ENCODE data around the gene KAT8.
"Not testable (repeated sequence)": the region's sequence is repeated elsewhere in the genome, so short reads cannot be mapped to it uniquely, and the experiment has no call there.

The KAT8 gene

GRCh38 chr16:31147574-31147973, 30.1 kb downstream of the KAT8 start:
- Histone ChIP-seq H3K9ac (ENCODE audit: low read length) (no peak overlapping the region), H3K4me3 (ENCODE audit: low read length) (no peak overlapping the region), H3K4me1 (ENCODE audit: control insufficient read depth, insufficient read depth, low read length) (peaks cover 3% of the 10 kb centered on the region), H3K9me3 (ENCODE audit: control insufficient read depth, low read length) (no peaks in the 10 kb centered on the region), H3K27me3 (replicated peaks; ENCODE audit: control insufficient read depth, insufficient read depth, low read length) (peaks cover 36% of the 10 kb centered on the region), H3K36me3 (ENCODE audit: control insufficient read depth, insufficient read depth, low read length, severe bottlenecking) (no peaks in the 10 kb centered on the region)
- DNase-seq (ENCODE audit: low read depth), result no peak

GRCh38 chr16:31148281-31148728, 30.8 kb downstream of the KAT8 start:
- DNase-seq (ENCODE audit: low read depth), result no peak
- Histone ChIP-seq H3K9ac (ENCODE audit: low read length) (no peak overlapping the region), H3K4me1 (ENCODE audit: control insufficient read depth, insufficient read depth, low read length) (no peaks in the 10 kb centered on the region), H3K9me3 (ENCODE audit: control insufficient read depth, low read length) (no peaks in the 10 kb centered on the region), H3K27me3 (replicated peaks; ENCODE audit: control insufficient read depth, insufficient read depth, low read length) (peaks cover 36% of the 10 kb centered on the region), H3K36me3 (ENCODE audit: control insufficient read depth, insufficient read depth, low read length, severe bottlenecking) (no peaks in the 10 kb centered on the region), H3K4me3 (ENCODE audit: low read length) (no peak overlapping the region)

GRCh38 chr16:31148896-31149295, 31.4 kb downstream of the KAT8 start:
- Histone ChIP-seq H3K9ac (ENCODE audit: low read length) (no peak overlapping the region), H3K9me3 (ENCODE audit: control insufficient read depth, low read length) (no peaks in the 10 kb centered on the region), H3K36me3 (ENCODE audit: control insufficient read depth, insufficient read depth, low read length, severe bottlenecking) (no peaks in the 10 kb centered on the region), H3K27me3 (replicated peaks; ENCODE audit: control insufficient read depth, insufficient read depth, low read length) (peaks cover 39% of the 10 kb centered on the region), H3K4me3 (ENCODE audit: low read length) (no peak overlapping the region), H3K4me1 (ENCODE audit: control insufficient read depth, insufficient read depth, low read length) (no peaks in the 10 kb centered on the region)
- no peak for DNase-seq (ENCODE audit: low read depth)

DNA sequence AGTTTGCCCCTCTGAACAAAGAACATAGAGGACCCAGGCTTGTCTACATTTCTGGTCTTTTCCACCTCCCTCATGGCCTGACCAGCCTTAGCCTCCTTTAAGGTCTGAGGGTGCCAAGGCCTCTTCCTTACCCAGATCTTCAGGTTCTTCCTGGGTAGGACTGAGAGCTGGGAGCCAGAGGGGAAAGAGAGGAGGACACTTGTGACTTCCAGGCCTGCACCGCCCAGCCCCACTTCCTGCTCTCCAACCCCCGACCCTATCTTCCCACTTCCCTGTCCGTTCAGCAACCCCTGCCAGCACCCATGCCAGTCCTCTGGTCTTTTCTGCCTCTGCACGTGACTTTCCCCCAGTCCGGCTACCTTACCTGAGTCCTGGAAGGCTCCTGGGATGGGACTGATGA, 31.9 kb downstream of the KAT8 start:
- Histone ChIP-seq H3K36me3 (ENCODE audit: control insufficient read depth, insufficient read depth, low read length, severe bottlenecking) (no peaks in the 10 kb centered on the region), H3K4me3 (ENCODE audit: low read length) (no peak overlapping the region), H3K9me3 (ENCODE audit: control insufficient read depth, low read length) (no peaks in the 10 kb centered on the region), H3K9ac (ENCODE audit: low read length) (no peak overlapping the region), H3K4me1 (ENCODE audit: control insufficient read depth, insufficient read depth, low read length) (no peaks in the 10 kb centered on the region), H3K27me3 (replicated peaks; ENCODE audit: control insufficient read depth, insufficient read depth, low read length) (peaks cover 39% of the 10 kb centered on the region)
- no peak for DNase-seq (ENCODE audit: low read depth)

- H3K9ac ChIP-seq (ENCODE audit: low read length), result no peak within 1 kb of the TSS
- H3K4me1 ChIP-seq (ENCODE audit: control insufficient read depth, insufficient read depth, low read length), result no peaks in the 10 kb centered on the region
- H3K9me3 ChIP-seq (ENCODE audit: control insufficient read depth, low read length), result no peaks in the 10 kb centered on the region
- no peaks in the 10 kb centered on the region for H3K36me3 ChIP-seq (ENCODE audit: control insufficient read depth, insufficient read depth, low read length, severe bottlenecking)
- no peak for DNase-seq (ENCODE audit: low read depth)
- H3K4me3 ChIP-seq (ENCODE audit: low read length), result no peak within 1 kb of the TSS
- H3K27me3 ChIP-seq (replicated peaks; ENCODE audit: control insufficient read depth, insufficient read depth, low read length), result peaks cover 39% of the 10 kb centered on the region
Observed at GRCh38 chr16:31149894-31150890, 32.7 kb downstream of the KAT8 start, which contains the start of gene PRSS36. TSS of gene PRSS36 (minus strand) at chr16:31150066. CDS start at chr16:31150035, 31 bp downstream.

- DNase-seq (ENCODE audit: low read depth); H3K4me1 ChIP-seq (ENCODE audit: control insufficient read depth, insufficient read depth, low read length); H3K36me3 ChIP-seq (ENCODE audit: control insufficient read depth, insufficient read depth, low read length, severe bottlenecking); H3K9me3 ChIP-seq (ENCODE audit: control insufficient read depth, low read length); H3K9ac ChIP-seq (ENCODE audit: low read length); H3K4me3 ChIP-seq (ENCODE audit: low read length): not testable (repeated sequence)
- peaks cover 39% of the 10 kb centered on the region for H3K27me3 ChIP-seq (replicated peaks; ENCODE audit: control insufficient read depth, insufficient read depth, low read length)
Observed at GRCh38 chr16:31150976-31151375, 33.5 kb downstream of the KAT8 start.

- no peaks in the 10 kb centered on the region for H3K36me3 ChIP-seq (ENCODE audit: control insufficient read depth, insufficient read depth, low read length, severe bottlenecking)
- H3K4me1 ChIP-seq (ENCODE audit: control insufficient read depth, insufficient read depth, low read length), result no peaks in the 10 kb centered on the region
- no peaks in the 10 kb centered on the region for H3K9me3 ChIP-seq (ENCODE audit: control insufficient read depth, low read length)
- DNase-seq (ENCODE audit: low read depth), result no peak
- no peak overlapping the region for H3K9ac ChIP-seq (ENCODE audit: low read length)
- no peak overlapping the region for H3K4me3 ChIP-seq (ENCODE audit: low read length)
- H3K27me3 ChIP-seq (replicated peaks; ENCODE audit: control insufficient read depth, insufficient read depth, low read length), result peaks cover 3% of the 10 kb centered on the region
Observed at GRCh38 chr16:31157136-31157535, 39.7 kb downstream of the KAT8 start.

DNA sequence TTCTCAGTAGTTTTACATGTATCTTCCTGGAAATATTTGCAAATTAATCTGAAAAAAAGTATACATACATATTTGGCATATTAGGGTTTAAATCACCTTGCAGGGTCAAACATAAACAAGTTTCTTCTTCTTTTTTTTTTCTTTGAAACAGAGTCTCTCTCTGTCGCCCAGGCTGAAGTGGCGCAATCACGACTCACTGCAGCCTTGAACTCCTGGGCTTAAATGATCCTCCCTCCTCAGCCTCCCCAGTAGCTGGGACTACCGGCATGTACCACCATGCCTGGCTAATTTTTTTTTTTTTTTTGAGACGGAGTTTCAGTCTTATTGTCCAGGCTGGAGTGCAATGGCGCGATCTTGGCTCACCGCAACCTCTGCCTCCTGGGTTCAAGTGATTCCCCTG, 49.9 kb downstream of the KAT8 start:
- Histone ChIP-seq H3K9me3 (ENCODE audit: control insufficient read depth, low read length) (no peaks in the 10 kb centered on the region), H3K27me3 (replicated peaks; ENCODE audit: control insufficient read depth, insufficient read depth, low read length) (peaks cover 3% of the 10 kb centered on the region), H3K4me3 (ENCODE audit: low read length) (no peak overlapping the region), H3K36me3 (ENCODE audit: control insufficient read depth, insufficient read depth, low read length, severe bottlenecking) (no peaks in the 10 kb centered on the region), H3K9ac (ENCODE audit: low read length) (no peak overlapping the region), H3K4me1 (ENCODE audit: control insufficient read depth, insufficient read depth, low read length) (no peaks in the 10 kb centered on the region)
- no peak for DNase-seq (ENCODE audit: low read depth)

GRCh38 chr16:31168848-31169247, 51.4 kb downstream of the KAT8 start:
- Histone ChIP-seq H3K27me3 (replicated peaks; ENCODE audit: control insufficient read depth, insufficient read depth, low read length) (no peaks in the 10 kb centered on the region), H3K4me3 (ENCODE audit: low read length) (no peak overlapping the region), H3K4me1 (ENCODE audit: control insufficient read depth, insufficient read depth, low read length) (no peaks in the 10 kb centered on the region), H3K9me3 (ENCODE audit: control insufficient read depth, low read length) (no peaks in the 10 kb centered on the region), H3K9ac (ENCODE audit: low read length) (no peak overlapping the region), H3K36me3 (ENCODE audit: control insufficient read depth, insufficient read depth, low read length, severe bottlenecking) (no peaks in the 10 kb centered on the region)
- DNase-seq (ENCODE audit: low read depth), result no peak

GRCh38 chr16:31170048-31170447, 52.6 kb downstream of the KAT8 start:
- not testable (repeated sequence) for H3K9me3 ChIP-seq (ENCODE audit: control insufficient read depth, low read length); H3K9ac ChIP-seq (ENCODE audit: low read length); DNase-seq (ENCODE audit: low read depth); H3K27me3 ChIP-seq (replicated peaks; ENCODE audit: control insufficient read depth, insufficient read depth, low read length); H3K36me3 ChIP-seq (ENCODE audit: control insufficient read depth, insufficient read depth, low read length, severe bottlenecking); H3K4me1 ChIP-seq (ENCODE audit: control insufficient read depth, insufficient read depth, low read length); H3K4me3 ChIP-seq (ENCODE audit: low read length)

- no peak overlapping the region for H3K4me3 ChIP-seq (ENCODE audit: low read length)
- H3K36me3 ChIP-seq (ENCODE audit: control insufficient read depth, insufficient read depth, low read length, severe bottlenecking), result no peaks in the 10 kb centered on the region
- H3K4me1 ChIP-seq (ENCODE audit: control insufficient read depth, insufficient read depth, low read length), result peaks cover 14% of the 10 kb centered on the region
- H3K9ac ChIP-seq (ENCODE audit: low read length), result no peak overlapping the region
- DNase-seq (ENCODE audit: low read depth), result no peak
- no peaks in the 10 kb centered on the region for H3K9me3 ChIP-seq (ENCODE audit: control insufficient read depth, low read length)
- no peaks in the 10 kb centered on the region for H3K27me3 ChIP-seq (replicated peaks; ENCODE audit: control insufficient read depth, insufficient read depth, low read length)
Observed at GRCh38 chr16:31177136-31177535, 59.7 kb downstream of the KAT8 start.
